Measurements from ENCODE around the gene EGLN1. TPM values are rescaled to one million over a fixed set of nuclear protein-coding genes. Genes with fewer than 3 reads are reported as not detected.

The EGLN1 gene
- total and polyA plus RNA-seq, 10 donors, result 5.6 to 44.0 (median 37.2) TPM

DNA sequence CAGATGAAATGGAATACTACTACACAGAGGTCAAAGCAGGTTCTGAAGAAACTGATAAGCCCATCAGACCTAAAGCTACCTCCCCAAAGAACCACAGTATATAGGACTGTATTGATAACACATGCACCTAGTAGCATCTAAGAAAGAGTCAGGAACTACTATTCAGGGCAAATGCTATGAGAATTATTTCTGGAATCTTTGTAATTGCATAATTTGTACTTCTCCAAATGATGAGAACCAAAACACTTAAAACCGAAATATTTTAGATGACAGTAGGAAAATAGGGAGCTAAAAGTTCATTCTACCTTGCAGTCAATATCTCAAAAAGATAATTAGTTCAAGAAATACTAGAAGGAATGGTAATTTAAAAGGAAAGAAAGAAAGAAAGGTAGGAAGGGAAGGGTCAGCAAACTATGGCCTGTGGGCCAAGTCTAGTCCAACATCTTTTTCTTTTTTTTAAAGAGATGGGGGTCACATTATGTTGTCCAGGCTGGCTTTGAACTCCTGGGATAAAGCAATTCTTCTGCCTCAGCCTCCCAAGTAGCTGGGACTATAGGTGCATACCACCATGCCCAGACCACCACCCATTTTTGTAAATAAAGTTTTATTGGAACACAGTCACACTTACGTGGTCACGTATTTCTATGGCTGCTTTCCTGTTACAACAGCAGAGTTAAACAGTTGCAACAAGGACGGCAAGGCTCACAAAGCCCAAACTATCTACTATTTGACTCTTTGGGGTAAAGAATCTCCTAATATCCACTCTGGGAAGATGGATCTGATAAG, 24.0 kb downstream of the EGLN1 start:
- 49 to 80% (median 64%) methylated on average over 4 of the region's 4 CpGs for WGBS, 5 donors
- H3K27ac ChIP-seq, result no peak overlapping the region
- intact Hi-C loops (cut with DNase I; ENCODE audit: low total_unique reads), result no loop called here
- no peak overlapping the region for H3K4me3 ChIP-seq
- no peaks in the 10 kb centered on the region for H3K9me3 ChIP-seq
- H3K4me1 ChIP-seq, result peaks cover 17 to 78% (median 41%) of the 10 kb centered on the region in 6 donors
- H3K27me3 ChIP-seq (replicated peaks in 1 of 7), result no peaks in the 10 kb centered on the region
- TF ChIP-seq POLR2A (IDR thresholded peaks at IDR 0.05), result no peak
- no peak for TF ChIP-seq POLR2AphosphoS5 (IDR thresholded peaks at IDR 0.05)
- TF ChIP-seq, protein P1, sequence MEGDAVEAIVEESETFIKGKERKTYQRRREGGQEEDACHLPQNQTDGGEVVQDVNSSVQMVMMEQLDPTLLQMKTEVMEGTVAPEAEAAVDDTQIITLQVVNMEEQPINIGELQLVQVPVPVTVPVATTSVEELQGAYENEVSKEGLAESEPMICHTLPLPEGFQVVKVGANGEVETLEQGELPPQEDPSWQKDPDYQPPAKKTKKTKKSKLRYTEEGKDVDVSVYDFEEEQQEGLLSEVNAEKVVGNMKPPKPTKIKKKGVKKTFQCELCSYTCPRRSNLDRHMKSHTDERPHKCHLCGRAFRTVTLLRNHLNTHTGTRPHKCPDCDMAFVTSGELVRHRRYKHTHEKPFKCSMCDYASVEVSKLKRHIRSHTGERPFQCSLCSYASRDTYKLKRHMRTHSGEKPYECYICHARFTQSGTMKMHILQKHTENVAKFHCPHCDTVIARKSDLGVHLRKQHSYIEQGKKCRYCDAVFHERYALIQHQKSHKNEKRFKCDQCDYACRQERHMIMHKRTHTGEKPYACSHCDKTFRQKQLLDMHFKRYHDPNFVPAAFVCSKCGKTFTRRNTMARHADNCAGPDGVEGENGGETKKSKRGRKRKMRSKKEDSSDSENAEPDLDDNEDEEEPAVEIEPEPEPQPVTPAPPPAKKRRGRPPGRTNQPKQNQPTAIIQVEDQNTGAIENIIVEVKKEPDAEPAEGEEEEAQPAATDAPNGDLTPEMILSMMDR (IDR thresholded peaks at IDR 0.05 in 8 of 11, conservative IDR thresholded peaks at IDR 0.05 in 3 of 11), result no peak
- DNase-seq, result no peak
- no peaks in the 10 kb centered on the region for H3K36me3 ChIP-seq

- no peak overlapping the region for H3K27ac ChIP-seq
- TF ChIP-seq POLR2A (IDR thresholded peaks at IDR 0.05) (no peak), POLR2AphosphoS5 (IDR thresholded peaks at IDR 0.05) (no peak)
- TF ChIP-seq, protein P1 (IDR thresholded peaks at IDR 0.05 in 8 of 11, conservative IDR thresholded peaks at IDR 0.05 in 3 of 11), result no peak
- no peaks in the 10 kb centered on the region for H3K9me3 ChIP-seq
- DNase-seq, result no peak
- H3K27me3 ChIP-seq (replicated peaks in 1 of 7), result no peaks in the 10 kb centered on the region
- H3K4me3 ChIP-seq, result no peak overlapping the region
- intact Hi-C loops (cut with DNase I; ENCODE audit: low total_unique reads), result no loop called here
- WGBS, 5 donors, result 80 to 93% (median 89%) methylated on average over 2 of the region's 2 CpGs
- peaks cover 17 to 80% (median 41%) of the 10 kb centered on the region in 6 donors for H3K4me1 ChIP-seq
- H3K36me3 ChIP-seq, result no peaks in the 10 kb centered on the region
These were observed 25.4 kb downstream of the EGLN1 start for GRCh38 chr1:231396643-231397042.

GRCh38 chr1:231395998-231396390, 26.1 kb downstream of the EGLN1 start:
- Histone ChIP-seq H3K36me3 (no peaks in the 10 kb centered on the region), H3K4me3 (no peak overlapping the region), H3K4me1 (peaks cover 17 to 86% (median 43%) of the 10 kb centered on the region in 6 donors), H3K27ac (peak overlapping the region in 7 of 8 donors; percentile 1 to 66 (median 52)), H3K27me3 (replicated peaks in 1 of 7) (no peaks in the 10 kb centered on the region), H3K9me3 (no peaks in the 10 kb centered on the region)
- TF ChIP-seq, protein P1 (IDR thresholded peaks at IDR 0.05 in 8 of 11, conservative IDR thresholded peaks at IDR 0.05 in 3 of 11), result no peak
- TF ChIP-seq POLR2AphosphoS5 (IDR thresholded peaks at IDR 0.05) (no peak), POLR2A (IDR thresholded peaks at IDR 0.05) (no peak)
- DNase-seq, result no peak
- intact Hi-C loops (cut with DNase I; ENCODE audit: low total_unique reads), result no loop called here
- WGBS, 5 donors, result 89 to 98% (median 93%) methylated on average over 4 of the region's 4 CpGs

All from spleen (tissue), 11 donors.